Measurements from ENCODE around the gene TUBA3E.
A peak's percentile ranks its signal among the peaks of the same experiment; 100 is the strongest.
"Not testable (repeated sequence)": the region's sequence is repeated elsewhere in the genome, so short reads cannot be mapped to it uniquely, and the experiment has no call there.

The TUBA3E gene

GRCh38 chr2:130156624-130157004 lies 41.6 kb downstream of the TUBA3E start:
- Histone ChIP-seq H3K27me3 (ENCODE audit: insufficient read depth, poor library complexity, severe bottlenecking) (no peaks in the 10 kb centered on the region), H3K4me3 (replicated peaks; ENCODE audit: insufficient read depth, low read length) (no peak overlapping the region), H3K27ac (replicated peaks) (no peak overlapping the region)
- DNase-seq (ENCODE audit: low read depth in 1 of 2, low spot score in 1 of 2) = no peak
- TF ChIP-seq GABPA (IDR thresholded peaks at IDR 0.05; ENCODE audit: low read depth) (no peak), SPI1 (IDR thresholded peaks at IDR 0.05; ENCODE audit: borderline replicate concordance, low read depth) (no peak)
- TF ChIP-seq, protein P1, sequence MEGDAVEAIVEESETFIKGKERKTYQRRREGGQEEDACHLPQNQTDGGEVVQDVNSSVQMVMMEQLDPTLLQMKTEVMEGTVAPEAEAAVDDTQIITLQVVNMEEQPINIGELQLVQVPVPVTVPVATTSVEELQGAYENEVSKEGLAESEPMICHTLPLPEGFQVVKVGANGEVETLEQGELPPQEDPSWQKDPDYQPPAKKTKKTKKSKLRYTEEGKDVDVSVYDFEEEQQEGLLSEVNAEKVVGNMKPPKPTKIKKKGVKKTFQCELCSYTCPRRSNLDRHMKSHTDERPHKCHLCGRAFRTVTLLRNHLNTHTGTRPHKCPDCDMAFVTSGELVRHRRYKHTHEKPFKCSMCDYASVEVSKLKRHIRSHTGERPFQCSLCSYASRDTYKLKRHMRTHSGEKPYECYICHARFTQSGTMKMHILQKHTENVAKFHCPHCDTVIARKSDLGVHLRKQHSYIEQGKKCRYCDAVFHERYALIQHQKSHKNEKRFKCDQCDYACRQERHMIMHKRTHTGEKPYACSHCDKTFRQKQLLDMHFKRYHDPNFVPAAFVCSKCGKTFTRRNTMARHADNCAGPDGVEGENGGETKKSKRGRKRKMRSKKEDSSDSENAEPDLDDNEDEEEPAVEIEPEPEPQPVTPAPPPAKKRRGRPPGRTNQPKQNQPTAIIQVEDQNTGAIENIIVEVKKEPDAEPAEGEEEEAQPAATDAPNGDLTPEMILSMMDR (IDR thresholded peaks at IDR 0.05; ENCODE audit: insufficient read depth, low read length) = no peak

- peak in 1 of 2 experiments; percentile 24 for DNase-seq (ENCODE audit: low read depth in 1 of 2, low spot score in 1 of 2)
- H3K27me3 ChIP-seq (ENCODE audit: insufficient read depth, poor library complexity, severe bottlenecking); H3K4me3 ChIP-seq (replicated peaks; ENCODE audit: insufficient read depth, low read length); H3K27ac ChIP-seq (replicated peaks): not testable (repeated sequence)
- TF ChIP-seq, protein P1 (IDR thresholded peaks at IDR 0.05; ENCODE audit: insufficient read depth, low read length) = peak; percentile 18
These were observed 42.1 kb downstream of the TUBA3E start for GRCh38 chr2:130155956-130156623.

GRCh38 chr2:130154773-130155765 lies 43.2 kb downstream of the TUBA3E start:
- H3K27me3 ChIP-seq (ENCODE audit: insufficient read depth, poor library complexity, severe bottlenecking) = no peaks in the 10 kb centered on the region
- no peak overlapping the region for H3K4me3 ChIP-seq (replicated peaks; ENCODE audit: insufficient read depth, low read length)
- H3K27ac ChIP-seq (replicated peaks) = no peak overlapping the region
- TF ChIP-seq, protein P1 (IDR thresholded peaks at IDR 0.05; ENCODE audit: insufficient read depth, low read length) = no peak
- TF ChIP-seq SPI1 (IDR thresholded peaks at IDR 0.05; ENCODE audit: borderline replicate concordance, low read depth) (no peak), GABPA (IDR thresholded peaks at IDR 0.05; ENCODE audit: low read depth) (no peak), POLR2AphosphoS5 (IDR thresholded peaks at IDR 0.05; ENCODE audit: low read depth) (no peak)
- TF ChIP-seq, protein P2, sequence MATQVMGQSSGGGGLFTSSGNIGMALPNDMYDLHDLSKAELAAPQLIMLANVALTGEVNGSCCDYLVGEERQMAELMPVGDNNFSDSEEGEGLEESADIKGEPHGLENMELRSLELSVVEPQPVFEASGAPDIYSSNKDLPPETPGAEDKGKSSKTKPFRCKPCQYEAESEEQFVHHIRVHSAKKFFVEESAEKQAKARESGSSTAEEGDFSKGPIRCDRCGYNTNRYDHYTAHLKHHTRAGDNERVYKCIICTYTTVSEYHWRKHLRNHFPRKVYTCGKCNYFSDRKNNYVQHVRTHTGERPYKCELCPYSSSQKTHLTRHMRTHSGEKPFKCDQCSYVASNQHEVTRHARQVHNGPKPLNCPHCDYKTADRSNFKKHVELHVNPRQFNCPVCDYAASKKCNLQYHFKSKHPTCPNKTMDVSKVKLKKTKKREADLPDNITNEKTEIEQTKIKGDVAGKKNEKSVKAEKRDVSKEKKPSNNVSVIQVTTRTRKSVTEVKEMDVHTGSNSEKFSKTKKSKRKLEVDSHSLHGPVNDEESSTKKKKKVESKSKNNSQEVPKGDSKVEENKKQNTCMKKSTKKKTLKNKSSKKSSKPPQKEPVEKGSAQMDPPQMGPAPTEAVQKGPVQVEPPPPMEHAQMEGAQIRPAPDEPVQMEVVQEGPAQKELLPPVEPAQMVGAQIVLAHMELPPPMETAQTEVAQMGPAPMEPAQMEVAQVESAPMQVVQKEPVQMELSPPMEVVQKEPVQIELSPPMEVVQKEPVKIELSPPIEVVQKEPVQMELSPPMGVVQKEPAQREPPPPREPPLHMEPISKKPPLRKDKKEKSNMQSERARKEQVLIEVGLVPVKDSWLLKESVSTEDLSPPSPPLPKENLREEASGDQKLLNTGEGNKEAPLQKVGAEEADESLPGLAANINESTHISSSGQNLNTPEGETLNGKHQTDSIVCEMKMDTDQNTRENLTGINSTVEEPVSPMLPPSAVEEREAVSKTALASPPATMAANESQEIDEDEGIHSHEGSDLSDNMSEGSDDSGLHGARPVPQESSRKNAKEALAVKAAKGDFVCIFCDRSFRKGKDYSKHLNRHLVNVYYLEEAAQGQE (IDR thresholded peaks at IDR 0.05; ENCODE audit: insufficient replicate concordance, low read depth) = no peak
- no peak for DNase-seq (ENCODE audit: low read depth in 1 of 2, low spot score in 1 of 2)

DNA sequence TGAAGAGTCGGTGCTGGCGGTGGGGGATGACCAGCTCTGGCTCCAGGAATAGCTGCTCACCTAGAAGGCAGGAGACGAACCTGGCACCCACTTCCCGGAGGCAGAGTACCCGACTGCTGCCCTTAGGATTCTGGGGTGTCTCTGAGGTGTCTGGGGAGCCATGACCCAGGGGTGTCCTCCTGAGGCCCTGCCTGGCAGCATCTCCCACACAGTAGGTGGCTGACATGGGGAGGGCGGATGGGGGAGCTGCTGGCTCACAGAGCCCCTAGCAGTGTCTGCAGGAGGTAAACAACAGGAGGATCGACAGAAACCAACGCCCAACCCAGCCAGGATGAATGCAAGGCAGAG lies 43.8 kb downstream of the TUBA3E start:
- H3K27me3 ChIP-seq (ENCODE audit: insufficient read depth, poor library complexity, severe bottlenecking); H3K27ac ChIP-seq (replicated peaks); DNase-seq (ENCODE audit: low read depth in 1 of 2, low spot score in 1 of 2); H3K4me3 ChIP-seq (replicated peaks; ENCODE audit: insufficient read depth, low read length): not testable (repeated sequence)

DNA sequence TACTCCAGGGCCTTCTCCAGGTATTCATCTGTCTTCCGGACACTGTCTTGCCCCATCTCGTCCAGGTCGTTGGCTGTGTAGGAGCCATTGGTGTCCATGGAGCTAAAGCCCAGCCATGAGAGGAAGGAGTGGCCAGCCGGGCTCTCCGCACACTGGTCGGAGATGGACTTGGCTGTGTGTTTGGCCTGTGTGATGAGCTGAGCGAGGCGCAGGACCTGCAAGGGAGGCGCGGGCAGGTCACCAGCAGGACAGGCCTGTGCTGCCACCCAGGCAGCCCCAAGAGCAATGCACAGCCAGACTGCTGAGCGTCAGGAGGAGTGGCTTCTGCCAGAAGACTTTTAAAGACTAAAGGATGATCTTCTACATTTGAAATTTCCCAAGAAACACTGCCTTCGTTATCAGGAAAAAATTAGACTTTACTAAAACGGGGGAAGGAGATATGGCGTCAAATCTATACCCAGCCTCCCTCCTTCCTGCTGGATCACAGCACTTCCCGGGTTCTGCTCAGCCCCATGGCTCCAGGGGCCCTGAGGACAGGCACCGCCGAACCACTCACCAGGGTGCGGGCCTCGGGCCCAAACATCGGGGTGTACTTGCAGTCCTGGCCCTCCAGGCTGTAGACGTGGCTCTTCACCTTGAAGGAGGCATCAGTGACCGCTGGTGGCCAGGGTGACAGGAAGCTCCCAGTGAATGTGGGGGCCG lies 44.4 kb downstream of the TUBA3E start:
- not testable (repeated sequence) for H3K27me3 ChIP-seq (ENCODE audit: insufficient read depth, poor library complexity, severe bottlenecking); H3K27ac ChIP-seq (replicated peaks); H3K4me3 ChIP-seq (replicated peaks; ENCODE audit: insufficient read depth, low read length); DNase-seq (ENCODE audit: low read depth in 1 of 2, low spot score in 1 of 2)
